Mesodermal cell (in vitro differentiated cells): ENCODE results near the gene MVK.

Experiments used
- H3K27ac ChIP-seq: 2 replicates; pipeline ENCODE4 v1.7.0; 2013; ENCODE audit warnings: mild to moderate bottlenecking, low read depth, low read length, moderate library complexity; ENCODE audit not compliant: severe bottlenecking
- H3K36me3 ChIP-seq: 2 replicates; pipeline ENCODE4 v1.7.1; 2013; ENCODE audit warnings: mild to moderate bottlenecking, low read length, moderate library complexity; ENCODE audit not compliant: control insufficient read depth, insufficient read depth
- H3K4me1 ChIP-seq: one replicate; pipeline ENCODE4 v1.7.1; 2013; ENCODE audit warnings: mild to moderate bottlenecking, low read length; ENCODE audit not compliant: insufficient read depth, control insufficient read depth, poor library complexity, severe bottlenecking
- H3K4me3 ChIP-seq: 2 replicates; pipeline ENCODE4 v1.7.0; 2013; ENCODE audit warnings: low read length, control low read depth, mild to moderate bottlenecking; ENCODE audit not compliant: insufficient read depth, poor library complexity, severe bottlenecking; ENCODE audit errors: extremely low read depth
- H3K9me3 ChIP-seq: 2 replicates; pipeline ENCODE4 v1.7.1; 2013; ENCODE audit warnings: mild to moderate bottlenecking, low read length, moderate library complexity; ENCODE audit not compliant: control insufficient read depth
- WGBS, 2 experiments: methylation state at CpG; one replicate each; pipeline ENCODE4 v1.1.5; 2013; ENCODE audit warnings: missing lambda C conversion rate in 2 of 2; ENCODE audit not compliant: insufficient coverage in 2 of 2; 5-methylcytosine and 5-hydroxymethylcytosine counted together

MVK gene

DNA sequence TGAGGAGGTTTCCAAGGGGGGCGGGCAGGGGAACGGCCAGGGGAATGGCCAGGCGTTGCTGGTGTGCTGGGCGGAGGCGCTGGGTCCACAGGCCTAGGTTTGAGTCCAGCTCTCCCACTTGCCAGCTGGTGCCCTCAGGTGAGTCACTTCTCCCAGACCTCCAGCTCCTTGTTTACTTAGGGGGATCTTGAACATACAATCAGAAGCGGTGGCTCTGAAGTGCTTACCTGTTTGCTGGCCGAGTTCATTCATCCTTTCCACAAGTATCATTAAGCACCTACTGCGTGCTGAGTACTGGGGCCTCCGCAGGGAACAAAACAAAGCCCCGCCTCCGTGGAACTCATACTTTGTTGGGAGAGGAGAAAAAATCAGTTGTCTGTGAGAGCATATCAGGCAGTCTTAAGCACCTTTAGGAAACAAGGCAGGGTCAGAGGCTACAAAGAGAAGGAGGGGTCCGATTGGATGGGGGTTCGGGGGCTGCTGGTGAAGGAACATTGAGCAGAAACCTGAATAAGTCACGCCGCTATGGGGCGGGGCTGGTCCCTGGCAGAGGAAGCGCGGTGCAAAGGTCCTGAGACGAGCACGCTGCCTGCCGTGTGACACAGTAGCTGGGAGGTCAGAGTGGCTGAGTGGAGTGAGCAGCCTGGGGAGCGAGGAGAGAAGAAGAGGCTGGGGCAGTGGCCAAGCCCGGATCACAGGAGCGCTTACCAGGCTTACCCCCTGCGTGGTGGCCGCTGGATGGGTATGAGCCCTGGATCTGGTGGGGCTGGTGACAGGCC, 15.1 kb downstream of the MVK start:
- Histone ChIP-seq H3K9me3 (no peaks in the 10 kb centered on the region), H3K27ac (no peak overlapping the region), H3K4me1 (no peaks in the 10 kb centered on the region), H3K4me3 (no peak overlapping the region), H3K36me3 (peaks cover 90% of the 10 kb centered on the region)
- WGBS, 2 experiments = 94 to 96% methylated on average over 18 to 25 of the region's 26 CpGs

DNA sequence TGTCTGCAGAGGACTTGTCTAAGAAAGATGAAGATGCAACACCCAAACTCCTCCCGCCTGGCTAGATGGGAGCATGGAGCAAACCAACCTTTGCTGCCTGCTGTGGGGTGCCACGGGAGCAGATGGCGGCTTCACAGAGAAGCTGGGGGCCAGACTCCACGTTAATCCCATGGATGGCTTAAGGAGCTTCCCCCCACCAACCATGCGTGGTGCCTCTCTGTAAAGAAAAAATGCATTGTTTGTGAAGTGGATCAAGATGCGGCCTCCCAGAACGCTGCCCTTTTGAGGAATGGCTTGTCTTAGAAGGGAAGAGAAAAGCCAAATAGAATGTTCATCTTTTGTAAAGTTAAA, 15.6 kb downstream of the MVK start:
- H3K36me3 ChIP-seq = peaks cover 90% of the 10 kb centered on the region
- H3K27ac ChIP-seq = no peak overlapping the region
- no peaks in the 10 kb centered on the region for H3K4me1 ChIP-seq
- H3K9me3 ChIP-seq = no peaks in the 10 kb centered on the region
- WGBS, 2 experiments = 88 to 96% methylated on average over 6 of the region's 7 CpGs
- H3K4me3 ChIP-seq = no peak overlapping the region

DNA sequence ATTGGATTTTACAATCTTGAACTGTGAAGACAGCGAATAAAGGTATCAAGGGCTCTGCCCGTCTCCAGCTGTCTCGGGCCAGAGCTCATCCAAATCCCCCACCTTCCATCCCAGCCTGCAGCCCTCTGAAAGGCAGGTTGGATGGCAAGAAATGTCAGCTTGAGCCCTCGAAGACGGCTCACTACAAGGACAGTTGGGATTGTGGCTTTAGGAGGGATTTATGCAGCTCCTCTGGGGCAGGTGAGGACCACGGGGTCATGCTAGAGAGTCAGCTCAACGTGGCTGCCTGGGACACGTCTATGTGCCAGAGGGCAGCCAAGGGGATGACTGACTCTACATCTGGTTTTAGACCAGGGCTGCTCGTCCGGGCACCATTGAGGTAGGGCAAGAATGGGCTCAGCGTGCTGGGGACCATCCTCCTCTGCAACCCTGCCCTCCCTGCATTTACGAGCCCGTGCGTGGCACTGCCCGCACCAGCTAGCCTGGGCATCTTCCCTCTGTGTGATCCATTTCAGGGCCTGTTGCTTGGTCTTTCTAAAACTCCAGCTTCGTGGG, 16.2 kb downstream of the MVK start:
- peaks cover 90% of the 10 kb centered on the region for H3K36me3 ChIP-seq
- no peak overlapping the region for H3K27ac ChIP-seq
- H3K4me3 ChIP-seq = no peak overlapping the region
- no peaks in the 10 kb centered on the region for H3K4me1 ChIP-seq
- no peaks in the 10 kb centered on the region for H3K9me3 ChIP-seq
- WGBS, 2 experiments = 91 to 95% methylated on average over 13 to 16 of the region's 16 CpGs

DNA sequence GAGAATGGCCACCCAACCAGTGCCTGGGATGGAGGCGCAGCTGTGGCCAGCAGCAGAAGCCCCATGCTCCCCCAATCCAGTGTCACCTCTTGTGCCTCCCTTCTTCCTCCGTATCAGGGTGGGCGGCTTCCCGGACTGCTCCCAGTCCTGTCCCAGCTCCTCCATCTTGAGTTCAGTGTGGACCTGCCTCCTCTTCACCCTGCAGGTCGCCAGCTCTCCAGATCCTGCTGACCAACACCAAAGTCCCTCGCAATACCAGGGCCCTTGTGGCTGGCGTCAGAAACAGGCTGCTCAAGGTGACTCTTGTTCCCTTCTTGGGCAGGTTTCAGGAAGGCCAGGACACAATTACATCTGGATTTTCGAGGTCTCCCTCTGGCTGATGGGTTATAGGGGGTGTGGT, 17.0 kb downstream of the MVK start:
- Histone ChIP-seq H3K4me3 (no peak overlapping the region), H3K36me3 (peaks cover 90% of the 10 kb centered on the region), H3K27ac (no peak overlapping the region), H3K4me1 (no peaks in the 10 kb centered on the region), H3K9me3 (no peaks in the 10 kb centered on the region)
- 89 to 98% methylated on average over 8 of the region's 8 CpGs for WGBS, 2 experiments

DNA sequence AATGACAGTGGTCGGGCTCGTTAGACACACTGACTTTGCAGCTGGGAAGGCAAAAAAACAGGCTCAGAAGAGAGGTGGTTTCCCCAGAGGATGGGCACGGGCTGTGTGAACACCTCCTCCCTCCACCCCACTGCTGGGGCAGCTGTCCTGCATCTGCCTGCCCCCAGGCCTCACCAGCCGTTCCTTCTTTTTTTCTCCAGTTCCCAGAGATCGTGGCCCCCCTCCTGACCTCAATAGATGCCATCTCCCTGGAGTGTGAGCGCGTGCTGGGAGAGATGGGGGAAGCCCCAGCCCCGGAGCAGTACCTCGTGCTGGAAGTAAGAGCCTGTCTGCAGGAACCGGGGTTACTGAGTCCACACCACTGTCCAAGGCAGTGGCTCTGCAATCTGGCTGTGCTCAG, 17.4 kb downstream of the MVK start:
- Histone ChIP-seq H3K4me1 (no peaks in the 10 kb centered on the region), H3K27ac (no peak overlapping the region), H3K9me3 (no peaks in the 10 kb centered on the region), H3K4me3 (no peak overlapping the region), H3K36me3 (peaks cover 88% of the 10 kb centered on the region)
- 94 to 95% methylated on average over 7 to 8 of the region's 10 CpGs for WGBS, 2 experiments

DNA sequence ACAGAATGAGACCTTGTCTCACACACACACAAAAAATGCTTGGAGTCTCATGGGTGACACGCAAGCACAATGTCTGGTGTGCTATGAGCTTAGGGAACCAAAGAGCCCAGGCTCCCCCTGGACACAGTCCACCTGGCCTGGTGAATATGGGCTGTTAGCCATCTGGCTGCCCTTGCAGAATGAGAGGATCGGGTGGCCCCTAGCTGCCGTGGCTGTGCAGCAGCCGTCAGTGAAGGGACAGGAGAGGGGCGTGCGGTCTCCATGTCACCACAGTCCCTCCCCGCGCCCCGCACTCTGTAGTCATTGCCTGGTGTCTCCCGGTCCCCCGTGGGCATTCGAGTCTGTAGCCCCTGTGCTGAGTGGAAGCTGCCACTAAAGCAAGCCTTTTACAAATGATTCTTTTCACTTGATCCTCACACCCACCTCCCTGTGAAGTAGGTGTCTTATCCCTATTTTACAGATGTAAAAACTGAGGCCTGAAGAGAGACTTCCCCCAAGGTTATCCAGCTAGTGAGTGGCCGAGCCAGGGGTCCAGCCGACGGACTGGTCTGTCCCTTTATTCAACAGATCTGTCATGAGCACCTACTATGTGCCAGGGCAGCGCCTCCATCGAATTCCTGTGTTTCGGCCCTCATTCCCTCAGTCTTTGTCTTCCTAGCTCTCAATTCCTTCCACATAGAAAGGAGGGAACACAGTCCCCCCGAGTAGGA, 18.8 kb downstream of the MVK start:
- Histone ChIP-seq H3K4me3 (no peak overlapping the region), H3K4me1 (peaks cover under 1% of the 10 kb centered on the region), H3K9me3 (no peaks in the 10 kb centered on the region), H3K36me3 (peaks cover 87% of the 10 kb centered on the region), H3K27ac (no peak overlapping the region)
- WGBS, 2 experiments = 87 to 97% methylated on average over 13 to 18 of the region's 19 CpGs

DNA sequence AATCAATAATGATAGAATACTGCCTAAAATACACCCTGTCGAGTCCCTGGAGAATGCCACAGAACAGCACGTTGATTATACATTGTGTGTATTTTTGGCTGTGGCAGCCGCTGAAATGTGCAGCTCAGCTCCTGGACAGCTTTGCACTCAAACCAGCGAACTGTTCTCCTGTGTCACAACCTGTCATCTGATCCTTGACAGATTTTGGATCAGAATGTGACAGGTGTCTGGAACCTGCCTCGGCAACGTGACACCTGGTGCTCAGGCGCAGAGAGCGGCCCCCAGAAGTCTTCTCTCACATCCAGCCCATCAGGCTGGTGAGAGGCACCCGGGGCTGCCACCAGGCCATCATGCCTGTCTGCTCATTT, 19.3 kb downstream of the MVK start:
- Histone ChIP-seq H3K9me3 (no peaks in the 10 kb centered on the region), H3K4me1 (peaks cover 4% of the 10 kb centered on the region), H3K36me3 (peaks cover 82% of the 10 kb centered on the region), H3K27ac (no peak overlapping the region), H3K4me3 (no peak overlapping the region)
- 91 to 98% methylated on average over 5 to 9 of the region's 9 CpGs for WGBS, 2 experiments

DNA sequence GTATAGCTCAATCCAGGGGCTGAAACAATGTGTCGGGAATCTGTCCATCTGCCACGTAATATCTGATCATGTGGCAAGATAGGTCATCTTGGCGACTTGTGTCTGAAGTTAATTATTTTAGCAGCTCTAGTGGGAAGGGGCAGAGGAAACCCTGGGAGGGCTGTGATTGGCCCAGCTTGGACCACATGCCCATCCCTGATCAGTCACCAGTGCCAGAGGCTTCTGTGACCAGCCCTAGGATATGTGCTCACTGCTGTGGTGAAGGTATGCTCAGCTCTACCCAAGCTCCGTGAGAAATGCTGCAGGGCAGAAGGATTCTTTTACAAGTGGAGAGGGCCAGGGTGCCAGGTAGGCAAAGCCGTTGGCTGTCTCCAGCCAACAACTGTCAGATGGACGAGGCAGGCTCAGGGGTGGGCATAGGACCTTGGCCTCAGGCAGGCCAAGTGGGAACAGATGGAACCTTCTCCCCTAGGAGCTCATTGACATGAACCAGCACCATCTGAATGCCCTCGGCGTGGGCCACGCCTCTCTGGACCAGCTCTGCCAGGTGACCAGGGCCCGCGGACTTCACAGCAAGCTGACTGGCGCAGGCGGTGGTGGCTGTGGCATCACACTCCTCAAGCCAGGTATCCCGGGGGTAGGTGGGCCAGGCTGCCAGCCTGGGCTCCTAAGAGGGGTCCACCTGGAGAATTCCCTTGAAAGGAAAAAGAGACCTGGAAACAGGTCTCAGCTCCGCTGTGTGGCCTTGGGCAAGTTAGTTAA, 21.1 kb downstream of the MVK start:
- Histone ChIP-seq H3K4me3 (no peak overlapping the region), H3K36me3 (peaks cover 71% of the 10 kb centered on the region), H3K27ac (no peak overlapping the region), H3K9me3 (no peaks in the 10 kb centered on the region), H3K4me1 (peaks cover 12% of the 10 kb centered on the region)
- WGBS, 2 experiments = 95 to 98% methylated on average over 15 of the region's 15 CpGs

- H3K4me3 ChIP-seq = no peak overlapping the region
- 84 to 88% methylated on average over 9 to 10 of the region's 10 CpGs for WGBS, 2 experiments
- H3K9me3 ChIP-seq = no peaks in the 10 kb centered on the region
- peaks cover 12% of the 10 kb centered on the region for H3K4me1 ChIP-seq
- peaks cover 64% of the 10 kb centered on the region for H3K36me3 ChIP-seq
- H3K27ac ChIP-seq = no peak overlapping the region
Measured at GRCh38 chr12:109595321-109595902, 21.8 kb downstream of the MVK start.

DNA sequence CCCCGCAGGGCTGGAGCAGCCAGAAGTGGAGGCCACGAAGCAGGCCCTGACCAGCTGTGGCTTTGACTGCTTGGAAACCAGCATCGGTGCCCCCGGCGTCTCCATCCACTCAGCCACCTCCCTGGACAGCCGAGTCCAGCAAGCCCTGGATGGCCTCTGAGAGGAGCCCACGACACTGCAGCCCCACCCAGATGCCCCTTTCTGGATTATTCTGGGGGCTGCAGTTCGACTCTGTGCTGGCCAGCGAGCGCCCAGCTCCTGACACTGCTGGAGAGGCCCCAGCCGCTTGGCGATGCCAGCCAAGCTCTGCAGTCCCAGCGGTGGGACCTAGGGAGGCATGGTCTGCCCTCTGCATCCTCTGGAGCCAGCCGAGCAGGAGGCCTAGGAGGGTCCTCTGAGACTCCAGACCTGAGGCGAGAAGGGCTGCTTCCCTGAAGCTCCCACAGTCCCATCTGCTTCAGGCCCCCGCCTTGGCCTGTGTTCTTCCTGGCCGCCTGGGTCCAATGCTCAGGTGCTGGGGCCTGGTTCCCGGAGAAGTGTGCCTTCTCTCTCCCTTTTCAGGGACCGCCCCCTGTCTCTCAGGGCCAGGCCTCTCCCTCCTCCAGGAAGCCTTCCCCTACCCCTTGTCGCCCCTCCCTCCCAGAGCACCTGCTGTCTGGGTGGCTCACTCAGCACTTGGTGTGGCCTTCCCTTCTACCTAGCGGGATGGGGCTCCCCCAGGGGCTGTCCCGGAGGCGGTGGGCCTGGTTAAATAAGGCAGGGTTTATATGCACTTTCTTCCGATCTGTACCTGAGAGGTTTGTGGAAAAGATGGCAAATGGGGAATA, 23.0 kb downstream of the MVK start:
- Histone ChIP-seq H3K9me3 (no peaks in the 10 kb centered on the region), H3K36me3 (peaks cover 52% of the 10 kb centered on the region), H3K27ac (peak overlapping the region; percentile 23), H3K4me3 (no peak overlapping the region), H3K4me1 (peaks cover 12% of the 10 kb centered on the region)
- 91 to 96% methylated on average over 15 to 24 of the region's 24 CpGs for WGBS, 2 experiments
